ENCODE results near the gene DHFR2. TPM values are rescaled to one million over a fixed set of nuclear protein-coding genes. Genes with fewer than 3 reads are reported as not detected.

Gene DHFR2
- total RNA-seq (2012; rRNA removed) = 2.3 and 3.9 TPM in 2 replicates
- 0.95 and 1.1 TPM in 2 replicates for polyA plus RNA-seq (2012; rRNA removed)
- polyA plus RNA-seq (2012; cell fraction: cytosol; rRNA removed) = 0.31 and 0.42 TPM in 2 replicates
- 0.17 and 0.34 TPM in 2 replicates for polyA plus RNA-seq (2012; cell fraction: nucleus; rRNA removed; ENCODE audit: low replicate concordance)
- percentile 52 among the genes with signal in this experiment for Bru-seq, nascent RNA
- percentile 72 among the genes with signal in this experiment for BruChase-seq, experiment 1, labeled RNA remaining after a 6-hour chase
- BruChase-seq, experiment 2, labeled RNA remaining after a 2-hour chase = percentile 73 among the genes with signal in this experiment
- long read RNA-seq, partial matches to known transcripts = 0 of 4 reads
- long read RNA-seq, other reads (novel, unspliced or antisense) = 1 of 4 reads

- Histone ChIP-seq H4K5ac (ENCODE audit: low read depth, low read length) (peak within 1 kb of the TSS; percentile 89), H3K4ac (ENCODE audit: low read depth, low read length) (peak within 1 kb of the TSS; percentile 88), H4K91ac (ENCODE audit: insufficient read depth, low read depth, low read length) (peak within 1 kb of the TSS; percentile 91), H2AK9ac (replicated peaks; ENCODE audit: low read depth, low read length, poor library complexity) (peak within 1 kb of the TSS; percentile 71), H3K27ac (ENCODE audit: insufficient read depth, low read length) (peak within 1 kb of the TSS; percentile 91), H2BK5ac (ENCODE audit: low read depth, low read length, poor library complexity, severe bottlenecking) (peak within 1 kb of the TSS; percentile 84), H3K9me3 (ENCODE audit: control insufficient read depth, insufficient read depth, low read length) (no peaks in the 10 kb centered on the region), H4K8ac (ENCODE audit: low read depth in 2 of 2, low read length in 2 of 2) (peak within 1 kb of the TSS; percentile 61 to 95), H3K23ac (ENCODE audit: low read depth, low read length) (peak within 1 kb of the TSS; percentile 76), H3K4me2 (ENCODE audit: low read depth, low read length) (peak within 1 kb of the TSS; percentile 79), H2BK15ac (ENCODE audit: low read depth, low read length) (peak within 1 kb of the TSS; percentile 22; the same call in 1 of the 3 replicates), H3K36me3 (ENCODE audit: control insufficient read depth, insufficient read depth, low read length) (peaks cover 4% of the 10 kb centered on the region), H3K56ac (ENCODE audit: extremely low read depth, insufficient read depth, low read length) (peak within 1 kb of the TSS; percentile 97), H2AFZ (replicated peaks; ENCODE audit: low read length, poor library complexity) (peak within 1 kb of the TSS; percentile 90), H3K4me1 (ENCODE audit: control insufficient read depth, insufficient read depth, low read length) (peaks cover 1% of the 10 kb centered on the region; the same call in 1 of the 2 replicates), H3K79me1 (ENCODE audit: low read depth in 1 of 2, low read length in 2 of 2) (peaks cover 6 to 34% of the 10 kb centered on the region in 2 experiments; a peak in 2 of 4 replicates), H3K9ac (ENCODE audit: low read depth, low read length) (peak within 1 kb of the TSS; percentile 92), H2BK20ac (ENCODE audit: low read depth, low read length) (peak within 1 kb of the TSS; percentile 62; the same call in 1 of the 2 replicates), H3K4me3 (ENCODE audit: insufficient read depth, low read depth, low read length) (peak within 1 kb of the TSS; percentile 70), H3K18ac (ENCODE audit: low read depth, low read length) (peak within 1 kb of the TSS; percentile 78), H3K9me1 (ENCODE audit: insufficient read depth, low read length) (no peaks in the 10 kb centered on the region), H3K27me3 (ENCODE audit: control insufficient read depth, insufficient read depth, low read length) (no peaks in the 10 kb centered on the region), H3K14ac (replicated peaks; ENCODE audit: low read depth, low read length) (peak within 1 kb of the TSS; percentile 96), H2AK5ac (ENCODE audit: low read depth, low read length) (peak within 1 kb of the TSS; percentile 14; the same call in 1 of the 2 replicates), H4K20me1 (ENCODE audit: insufficient read depth, low read length) (no peaks in the 10 kb centered on the region), H2BK120ac (ENCODE audit: low read depth, low read length) (peak within 1 kb of the TSS; percentile 89)
- intact Hi-C loops (cut with micrococcal nuclease) (loop anchor here (10.0 kb wide), 1 partner anchor 218 kb away; no protein-coding TSS in a partner anchor), dilution Hi-C loops (cut with HindIII; ENCODE audit: low sequenced_read_pairs, unreplicated experiment) (no loop called here), in situ Hi-C loops (cut with MboI; ENCODE audit: low sequenced_read_pairs) (no loop called here)
- TF ChIP-seq POLR2A (IDR thresholded peaks at IDR 0.05; ENCODE audit: low read depth, low read length) (peak; percentile 79), MAFK (IDR thresholded peaks at IDR 0.05; ENCODE audit: low read depth, low read length) (peak; percentile 88), RCOR1 (IDR thresholded peaks at IDR 0.05; ENCODE audit: insufficient replicate concordance, low read length) (peak; percentile 26), BHLHE40 (IDR thresholded peaks at IDR 0.05; ENCODE audit: low read depth, low read length) (peak; percentile 63; the same call in 1 of the 2 replicates), CHD1 (IDR thresholded peaks at IDR 0.05; ENCODE audit: low read depth, low read length) (no peak)
- WGBS, 2 experiments (ENCODE audit: extremely low coverage in 2 of 2, insufficient read length in 1 of 2) = 0% methylated on average over 22 of the region's 52 CpGs; no CpG with 5 or more reads in 1 of the 2 experiments
- TSS peak; percentile 66 for BruUV-seq (replicated peaks)
- CTCF ChIA-PET = no interaction called here
- peak; percentile 97 for ATAC-seq (ENCODE audit: low read depth)
- DNase-seq = peak; percentile 98
- POLR2A ChIA-PET (ENCODE audit: unreplicated experiment) = interaction anchor here (0.5 kb wide), 1 partner anchor 33 kb away, joined by 3 read pairs; no protein-coding TSS in a partner anchor
Observed at GRCh38 chr3:94062513-94063404, at the start of gene DHFR2, which contains the start of gene NSUN3. Gene DHFR2, minus strand, starts transcription at chr3:94062916. Its CDS starts 1,405 bp downstream, at chr3:94061511. Gene NSUN3, plus strand, starts transcription at chr3:94063061. Its CDS starts 66 bp downstream, at chr3:94063127.

Measured in IMR-90 (cell line).